Measurements from ENCODE around the gene UCHL5.
"Not testable (repeated sequence)": the region's sequence is repeated elsewhere in the genome, so short reads cannot be mapped to it uniquely, and the experiment has no call there.

Gene UCHL5

GRCh38 chr1:193011406-193011805, 47.8 kb downstream of the UCHL5 start:
- no peak for DNase-seq (ENCODE audit: low read depth)

GRCh38 chr1:193009501-193009900, 49.7 kb downstream of the UCHL5 start:
- DNase-seq (ENCODE audit: low read depth) = no peak

GRCh38 chr1:193005785-193006184, 53.4 kb downstream of the UCHL5 start:
- DNase-seq (ENCODE audit: low read depth) = no peak

- no peak for DNase-seq (ENCODE audit: low read depth)
Measured at GRCh38 chr1:192998536-192998935, 60.6 kb downstream of the UCHL5 start.

GRCh38 chr1:192994141-192994540, 65.0 kb downstream of the UCHL5 start:
- DNase-seq (ENCODE audit: low read depth) = no peak

GRCh38 chr1:192993426-192994085, 65.6 kb downstream of the UCHL5 start:
- no peak for DNase-seq (ENCODE audit: low read depth)

GRCh38 chr1:192986748-192987334, 72.3 kb downstream of the UCHL5 start:
- not testable (repeated sequence) for DNase-seq (ENCODE audit: low read depth)

- no peak for DNase-seq (ENCODE audit: low read depth)
Measured at GRCh38 chr1:192986110-192986747, 72.9 kb downstream of the UCHL5 start.

- no peak for DNase-seq (ENCODE audit: low read depth)
Measured at GRCh38 chr1:192984080-192984479, 75.1 kb downstream of the UCHL5 start.

GRCh38 chr1:192983349-192983980, 75.7 kb downstream of the UCHL5 start:
- no peak for DNase-seq (ENCODE audit: low read depth)

- DNase-seq (ENCODE audit: low read depth) = no peak
Measured at GRCh38 chr1:192980856-192981255, 78.3 kb downstream of the UCHL5 start.

- not testable (repeated sequence) for DNase-seq (ENCODE audit: low read depth)
Measured at GRCh38 chr1:192980334-192980733, 78.8 kb downstream of the UCHL5 start.

GRCh38 chr1:192979542-192979941, 79.6 kb downstream of the UCHL5 start:
- DNase-seq (ENCODE audit: low read depth) = no peak

GRCh38 chr1:192978195-192978710, 80.9 kb downstream of the UCHL5 start:
- no peak for DNase-seq (ENCODE audit: low read depth)

GRCh38 chr1:192977089-192977706, 82.0 kb downstream of the UCHL5 start:
- DNase-seq (ENCODE audit: low read depth) = no peak

- DNase-seq (ENCODE audit: low read depth) = no peak
Measured at GRCh38 chr1:192976576-192976975, 82.6 kb downstream of the UCHL5 start.

GRCh38 chr1:192974701-192975100, 84.5 kb downstream of the UCHL5 start:
- no peak for DNase-seq (ENCODE audit: low read depth)

GRCh38 chr1:192973988-192974387, 85.2 kb downstream of the UCHL5 start:
- DNase-seq (ENCODE audit: low read depth) = no peak

- DNase-seq (ENCODE audit: low read depth) = no peak
Measured at GRCh38 chr1:192973202-192973601, 86.0 kb downstream of the UCHL5 start.

GRCh38 chr1:192969091-192969490, 90.1 kb downstream of the UCHL5 start:
- DNase-seq (ENCODE audit: low read depth) = no peak

GRCh38 chr1:192968323-192968722, 90.8 kb downstream of the UCHL5 start:
- DNase-seq (ENCODE audit: low read depth) = no peak

GRCh38 chr1:192967901-192968300, 91.3 kb downstream of the UCHL5 start:
- DNase-seq (ENCODE audit: low read depth) = no peak
